ENCODE measurements around the gene DKK1. TPM values are rescaled to one million over a fixed set of nuclear protein-coding genes. Genes with fewer than 3 reads are reported as not detected.

DKK1 gene
- polyA plus RNA-seq, 1 donor = 2.7 TPM

- no peaks in the 10 kb centered on the region for H3K36me3 ChIP-seq (ENCODE audit: control insufficient read depth, insufficient read depth, low read length)
- peaks cover 16% of the 10 kb centered on the region for H3K4me1 ChIP-seq (ENCODE audit: control insufficient read depth, insufficient read depth, low read length)
- H3K27me3 ChIP-seq (ENCODE audit: control insufficient read depth, insufficient read depth, low read length) = peaks cover 32% of the 10 kb centered on the region
- no peaks in the 10 kb centered on the region for H3K9me3 ChIP-seq (ENCODE audit: control insufficient read depth, low read depth, low read length)
- no peak overlapping the region for H3K4me3 ChIP-seq (ENCODE audit: low read length)
- no peak for DNase-seq
- no CpG with 5 or more reads among the region's 4 CpGs for WGBS (ENCODE audit: insufficient coverage, low lambda C conversion rate)
- H3K27ac ChIP-seq (ENCODE audit: low read length) = no peak overlapping the region
Measured at GRCh38 chr10:52316500-52316899, 2.4 kb downstream of the DKK1 start.

DNA sequence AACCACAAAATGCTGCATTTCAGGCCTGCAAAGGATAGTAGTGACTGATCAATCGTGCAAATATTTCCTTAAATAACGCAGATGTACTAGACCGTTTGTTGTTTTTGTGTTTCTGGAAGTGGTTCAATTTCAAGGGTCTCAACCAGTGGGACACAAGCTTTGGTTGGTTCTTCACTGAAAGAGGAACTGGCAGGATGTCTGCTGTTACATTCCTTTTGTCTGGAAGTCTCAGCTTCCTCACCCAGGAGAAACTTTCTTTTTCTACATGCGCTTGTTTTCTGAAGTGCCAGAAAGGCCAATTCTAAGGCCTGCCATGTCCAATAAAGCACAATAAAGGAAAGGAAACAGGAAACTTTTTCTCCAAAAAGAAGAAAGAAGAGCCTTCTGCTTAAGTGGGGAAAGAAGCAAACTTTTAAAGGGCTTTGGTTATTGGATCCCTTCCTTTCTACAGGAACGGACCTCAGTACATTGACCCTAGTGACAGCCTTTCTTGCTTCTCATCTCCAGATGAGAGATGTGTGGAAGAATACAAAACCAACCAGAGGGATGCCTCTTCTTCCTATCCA, 4.1 kb downstream of the DKK1 start:
- Histone ChIP-seq H3K27ac (ENCODE audit: low read length) (no peak overlapping the region), H3K9me3 (ENCODE audit: control insufficient read depth, low read depth, low read length) (no peaks in the 10 kb centered on the region), H3K27me3 (ENCODE audit: control insufficient read depth, insufficient read depth, low read length) (peaks cover 24% of the 10 kb centered on the region), H3K4me3 (ENCODE audit: low read length) (no peak overlapping the region), H3K36me3 (ENCODE audit: control insufficient read depth, insufficient read depth, low read length) (no peaks in the 10 kb centered on the region), H3K4me1 (ENCODE audit: control insufficient read depth, insufficient read depth, low read length) (peaks cover 13% of the 10 kb centered on the region)
- 80% methylated on average over 1 of the region's 5 CpGs for WGBS (ENCODE audit: insufficient coverage, low lambda C conversion rate)
- no peak for DNase-seq

DNA sequence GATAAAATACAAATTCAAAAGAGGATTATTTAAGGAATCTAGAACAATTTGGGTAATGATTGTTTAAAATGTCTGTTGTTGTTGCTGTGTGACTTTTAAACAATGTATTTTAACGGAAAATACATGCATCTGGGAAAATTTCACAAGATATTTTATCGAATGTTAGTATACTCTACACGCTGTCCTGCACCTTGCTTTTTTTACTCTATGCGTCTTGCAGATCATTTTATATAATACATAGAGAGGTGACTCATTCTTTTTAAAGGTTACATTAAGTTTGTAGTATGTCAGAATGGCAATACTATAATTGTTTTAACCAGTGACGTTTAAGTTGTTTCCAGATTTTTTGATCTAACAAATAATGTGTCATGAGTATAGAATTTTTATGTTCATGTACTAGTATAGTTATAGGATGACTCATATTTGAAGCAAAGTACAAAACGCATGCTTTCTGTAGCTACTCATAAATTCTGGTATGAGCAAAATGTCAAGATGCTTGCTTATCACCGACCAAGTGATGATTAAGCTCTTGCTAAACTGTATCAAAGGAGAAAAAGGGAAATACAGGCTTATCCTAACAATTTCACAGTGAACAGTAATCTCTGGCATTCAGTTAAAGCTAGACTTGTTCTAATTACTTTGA, 4.9 kb downstream of the DKK1 start:
- no peak overlapping the region for H3K27ac ChIP-seq (ENCODE audit: low read length)

DNA sequence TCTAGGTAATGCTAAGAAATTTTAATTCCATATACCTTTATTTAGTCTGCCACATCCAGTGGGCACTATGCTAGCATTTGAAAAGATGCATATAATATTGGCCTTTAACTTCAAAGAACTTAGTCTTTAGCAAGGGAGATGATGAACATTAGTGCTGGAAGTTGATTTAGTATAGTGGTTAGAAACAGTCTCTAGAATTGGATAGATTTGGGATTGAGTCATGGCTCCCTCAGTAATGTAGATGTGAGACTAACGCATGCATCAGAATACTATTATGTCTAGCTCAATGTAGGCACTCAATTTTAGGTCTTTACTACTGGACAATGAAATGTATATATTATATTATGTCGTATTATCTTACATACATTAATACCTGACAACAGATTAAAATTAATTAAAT, 5.8 kb downstream of the DKK1 start:
- no peak overlapping the region for H3K27ac ChIP-seq (ENCODE audit: low read length)
- no peak for DNase-seq
- H3K9me3 ChIP-seq (ENCODE audit: control insufficient read depth, low read depth, low read length) = no peaks in the 10 kb centered on the region
- H3K27me3 ChIP-seq (ENCODE audit: control insufficient read depth, insufficient read depth, low read length) = peaks cover 7% of the 10 kb centered on the region
- no peak overlapping the region for H3K4me3 ChIP-seq (ENCODE audit: low read length)
- WGBS (ENCODE audit: insufficient coverage, low lambda C conversion rate) = 100% methylated on average over 1 of the region's 2 CpGs
- H3K36me3 ChIP-seq (ENCODE audit: control insufficient read depth, insufficient read depth, low read length) = no peaks in the 10 kb centered on the region
- H3K4me1 ChIP-seq (ENCODE audit: control insufficient read depth, insufficient read depth, low read length) = no peaks in the 10 kb centered on the region

More for the DNA sequence above, 4.9 kb downstream of the DKK1 start:
- Histone ChIP-seq H3K4me3 (ENCODE audit: low read length) (no peak overlapping the region), H3K9me3 (ENCODE audit: control insufficient read depth, low read depth, low read length) (no peaks in the 10 kb centered on the region), H3K27me3 (ENCODE audit: control insufficient read depth, insufficient read depth, low read length) (peaks cover 17% of the 10 kb centered on the region), H3K36me3 (ENCODE audit: control insufficient read depth, insufficient read depth, low read length) (no peaks in the 10 kb centered on the region), H3K4me1 (ENCODE audit: control insufficient read depth, insufficient read depth, low read length) (peaks cover 6% of the 10 kb centered on the region)
- 71% methylated on average over 1 of the region's 7 CpGs for WGBS (ENCODE audit: insufficient coverage, low lambda C conversion rate)
- peak in 1 of 2 donors; percentile 17 for DNase-seq

GRCh38 chr10:52322323-52322722, 8.2 kb downstream of the DKK1 start:
- Histone ChIP-seq H3K27ac (ENCODE audit: low read length) (no peak overlapping the region), H3K9me3 (ENCODE audit: control insufficient read depth, low read depth, low read length) (no peaks in the 10 kb centered on the region), H3K4me3 (ENCODE audit: low read length) (no peak overlapping the region), H3K27me3 (ENCODE audit: control insufficient read depth, insufficient read depth, low read length) (no peaks in the 10 kb centered on the region), H3K4me1 (ENCODE audit: control insufficient read depth, insufficient read depth, low read length) (no peaks in the 10 kb centered on the region), H3K36me3 (ENCODE audit: control insufficient read depth, insufficient read depth, low read length) (no peaks in the 10 kb centered on the region)
- DNase-seq = no peak
- no CpG with 5 or more reads among the region's 1 CpG for WGBS (ENCODE audit: insufficient coverage, low lambda C conversion rate)

DNA sequence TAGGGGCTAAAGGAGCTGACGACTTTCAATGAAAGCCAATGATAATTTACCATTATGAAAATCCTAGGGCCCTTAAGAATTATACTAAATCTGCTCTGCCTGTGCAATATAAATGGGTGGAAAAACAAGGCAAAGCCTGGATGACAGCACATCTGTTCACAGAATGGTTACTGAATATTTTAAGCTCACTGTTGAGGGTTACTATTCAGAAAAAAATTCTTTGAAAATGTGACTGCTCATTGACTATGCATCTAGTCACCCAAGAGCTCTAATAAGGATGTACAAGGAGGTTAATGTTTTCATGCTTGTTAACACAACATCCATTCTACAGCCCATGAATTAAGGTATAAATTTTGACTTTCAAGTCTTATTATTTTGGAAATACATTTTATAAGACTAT, 8.9 kb downstream of the DKK1 start:
- Histone ChIP-seq H3K4me3 (ENCODE audit: low read length) (no peak overlapping the region), H3K9me3 (ENCODE audit: control insufficient read depth, low read depth, low read length) (no peaks in the 10 kb centered on the region), H3K4me1 (ENCODE audit: control insufficient read depth, insufficient read depth, low read length) (no peaks in the 10 kb centered on the region), H3K36me3 (ENCODE audit: control insufficient read depth, insufficient read depth, low read length) (no peaks in the 10 kb centered on the region), H3K27ac (ENCODE audit: low read length) (no peak overlapping the region), H3K27me3 (ENCODE audit: control insufficient read depth, insufficient read depth, low read length) (no peaks in the 10 kb centered on the region)
- no peak for DNase-seq
- WGBS (ENCODE audit: insufficient coverage, low lambda C conversion rate) = no CpG with 5 or more reads among the region's 1 CpG

GRCh38 chr10:52326382-52326781, 12.3 kb downstream of the DKK1 start:
- no peaks in the 10 kb centered on the region for H3K9me3 ChIP-seq (ENCODE audit: control insufficient read depth, low read depth, low read length)
- WGBS (ENCODE audit: insufficient coverage, low lambda C conversion rate) = no CpG with 5 or more reads among the region's 2 CpGs
- no peak overlapping the region for H3K27ac ChIP-seq (ENCODE audit: low read length)
- H3K4me3 ChIP-seq (ENCODE audit: low read length) = no peak overlapping the region
- H3K4me1 ChIP-seq (ENCODE audit: control insufficient read depth, insufficient read depth, low read length) = no peaks in the 10 kb centered on the region
- no peaks in the 10 kb centered on the region for H3K27me3 ChIP-seq (ENCODE audit: control insufficient read depth, insufficient read depth, low read length)
- H3K36me3 ChIP-seq (ENCODE audit: control insufficient read depth, insufficient read depth, low read length) = no peaks in the 10 kb centered on the region
- no peak for DNase-seq

GRCh38 chr10:52331638-52332364, 17.7 kb downstream of the DKK1 start:
- H3K27ac ChIP-seq (ENCODE audit: low read length) = no peak overlapping the region
- H3K4me1 ChIP-seq (ENCODE audit: control insufficient read depth, insufficient read depth, low read length) = peaks cover 3% of the 10 kb centered on the region
- H3K9me3 ChIP-seq (ENCODE audit: control insufficient read depth, low read depth, low read length) = no peaks in the 10 kb centered on the region
- WGBS (ENCODE audit: insufficient coverage, low lambda C conversion rate) = 46% methylated on average over 3 of the region's 3 CpGs
- no peaks in the 10 kb centered on the region for H3K36me3 ChIP-seq (ENCODE audit: control insufficient read depth, insufficient read depth, low read length)
- DNase-seq = peak in 1 of 2 donors; percentile 52
- H3K27me3 ChIP-seq (ENCODE audit: control insufficient read depth, insufficient read depth, low read length) = no peaks in the 10 kb centered on the region
- H3K4me3 ChIP-seq (ENCODE audit: low read length) = no peak overlapping the region

DNA sequence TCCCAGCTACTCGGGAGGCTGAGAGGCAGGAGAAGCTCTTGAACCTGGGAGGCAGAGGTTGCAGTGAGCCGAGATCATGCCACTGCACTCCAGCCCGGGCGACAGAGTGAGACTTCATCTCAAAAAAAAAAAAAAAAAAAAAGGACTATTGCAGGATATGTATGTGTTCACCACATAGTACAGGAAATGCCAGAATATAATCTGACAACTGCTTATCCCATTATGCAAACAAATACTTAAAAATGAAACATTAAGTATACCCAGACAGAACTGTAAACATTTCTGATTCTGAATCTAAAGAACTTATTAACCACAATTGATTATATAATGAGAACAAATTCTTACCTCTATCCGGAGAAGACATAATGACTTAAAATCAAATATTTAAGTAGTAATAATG, 18.7 kb downstream of the DKK1 start:
- no peak overlapping the region for H3K4me3 ChIP-seq (ENCODE audit: low read length)
- no peak for DNase-seq
- no peaks in the 10 kb centered on the region for H3K27me3 ChIP-seq (ENCODE audit: control insufficient read depth, insufficient read depth, low read length)
- WGBS (ENCODE audit: insufficient coverage, low lambda C conversion rate) = 40% methylated on average over 1 of the region's 5 CpGs
- peaks cover 3% of the 10 kb centered on the region for H3K4me1 ChIP-seq (ENCODE audit: control insufficient read depth, insufficient read depth, low read length)
- H3K36me3 ChIP-seq (ENCODE audit: control insufficient read depth, insufficient read depth, low read length) = no peaks in the 10 kb centered on the region
- H3K27ac ChIP-seq (ENCODE audit: low read length) = no peak overlapping the region
- no peaks in the 10 kb centered on the region for H3K9me3 ChIP-seq (ENCODE audit: control insufficient read depth, low read depth, low read length)

- H3K9me3 ChIP-seq (ENCODE audit: control insufficient read depth, low read depth, low read length) = no peaks in the 10 kb centered on the region
- DNase-seq = no peak
- H3K4me3 ChIP-seq (ENCODE audit: low read length) = no peak overlapping the region
- no peak overlapping the region for H3K27ac ChIP-seq (ENCODE audit: low read length)
- no peaks in the 10 kb centered on the region for H3K27me3 ChIP-seq (ENCODE audit: control insufficient read depth, insufficient read depth, low read length)
- peaks cover 3% of the 10 kb centered on the region for H3K4me1 ChIP-seq (ENCODE audit: control insufficient read depth, insufficient read depth, low read length)
- no peaks in the 10 kb centered on the region for H3K36me3 ChIP-seq (ENCODE audit: control insufficient read depth, insufficient read depth, low read length)
- no CpG with 5 or more reads among the region's 1 CpG for WGBS (ENCODE audit: insufficient coverage, low lambda C conversion rate)
Measured at GRCh38 chr10:52334595-52334994, 20.5 kb downstream of the DKK1 start.

Data from large intestine (tissue), 3 donors.